Measurements from ENCODE around the gene NDRG4. TPM values are rescaled to one million over a fixed set of nuclear protein-coding genes. Genes with fewer than 3 reads are reported as not detected.

Gene NDRG4
- total RNA-seq, 1 experiment from 2014 or later, result 10.7 TPM

GRCh38 chr16:58495521-58496331 is 4.2 kb upstream of the NDRG4 start:
- no peak for DNase-seq (ENCODE audit: low read depth)

- DNase-seq (ENCODE audit: low read depth), result no peak
Measured at GRCh38 chr16:58497468-58497867, 2.5 kb upstream of the NDRG4 start.

GRCh38 chr16:58497935-58498334 is 2.0 kb upstream of the NDRG4 start:
- no peak for DNase-seq (ENCODE audit: low read depth)

GRCh38 chr16:58498341-58499091 is 1.4 kb upstream of the NDRG4 start:
- DNase-seq (ENCODE audit: low read depth), result no peak

GRCh38 chr16:58499092-58499511 is 841 bp upstream of the NDRG4 start:
- DNase-seq (ENCODE audit: low read depth), result no peak

GRCh38 chr16:58500430-58501241 is 693 bp downstream of the NDRG4 start:
- DNase-seq (ENCODE audit: low read depth), result no peak

GRCh38 chr16:58501242-58502131 is 1.5 kb downstream of the NDRG4 start:
- no peak for DNase-seq (ENCODE audit: low read depth)

GRCh38 chr16:58502217-58502921 is 2.4 kb downstream of the NDRG4 start:
- DNase-seq (ENCODE audit: low read depth), result no peak

- DNase-seq (ENCODE audit: low read depth), result no peak
Measured at GRCh38 chr16:58503166-58503862, 3.4 kb downstream of the NDRG4 start.

- DNase-seq (ENCODE audit: low read depth), result no peak
Measured at GRCh38 chr16:58503863-58504688, 4.1 kb downstream of the NDRG4 start.

- DNase-seq (ENCODE audit: low read depth), result no peak
Measured at GRCh38 chr16:58506241-58507194, 6.6 kb downstream of the NDRG4 start.

GRCh38 chr16:58507195-58507962 is 7.4 kb downstream of the NDRG4 start:
- DNase-seq (ENCODE audit: low read depth), result no peak

GRCh38 chr16:58507963-58508670 is 8.2 kb downstream of the NDRG4 start:
- no peak for DNase-seq (ENCODE audit: low read depth)

- DNase-seq (ENCODE audit: low read depth), result no peak
Measured at GRCh38 chr16:58508671-58509251, 8.8 kb downstream of the NDRG4 start.

- no peak for DNase-seq (ENCODE audit: low read depth)
Measured at GRCh38 chr16:58509256-58510096, 9.5 kb downstream of the NDRG4 start.
